K562 (cell line): ENCODE measurements around the gene SLC2A10. TPM values are rescaled to one million over a fixed set of nuclear protein-coding genes. Genes with fewer than 3 reads are reported as not detected.

ENCODE experiments used
- BCL6 ChIP-seq: fragments of 250-450 bp; sonication (Bioruptor Pico); IDR thresholded peaks from 2 replicates; pipeline ENCODE4 v1.4.0; 2020
- BDP1 ChIP-seq: IDR thresholded peaks from 3 replicates; pipeline ENCODE4 v1.6.1; 2011; ENCODE audit not compliant: insufficient read length, insufficient read depth
- BHLHE40 ChIP-seq: IDR thresholded peaks from 2 replicates; pipeline ENCODE4 v1.6.1; 2011; ENCODE audit warnings: low read length, improper control_type of control experiment
- CEBPG ChIP-seq, 3 experiments: fragments of 200-800 bp in 1 of 3; sonication (Bioruptor generic) in 1 of 3; sonication (generic) in 1 of 3; formaldehyde crosslinking in 1 of 3; IDR thresholded peaks in 2 of 3; conservative IDR thresholded peaks in 1 of 3; 2 replicates each; pipeline versions ENCODE4 v1.6.1 to v1.8.0; 2016 to 2022; ENCODE audit warnings: missing compliant biosample characterization in 2 of 3, missing genetic modification characterization in 2 of 3, mild to moderate bottlenecking in 1 of 3, missing genetic modification reagents in 1 of 3
- CHD1 ChIP-seq: fragments of 200-600 bp; sonication (generic); IDR thresholded peaks from one replicate; pipeline ENCODE4 v1.6.1; 2012; ENCODE audit warnings: mild to moderate bottlenecking, moderate library complexity, low read length, inconsistent platforms
- ELF1 ChIP-seq: fragments of 200-800 bp; sonication (Bioruptor generic); IDR thresholded peaks from 2 replicates; pipeline ENCODE4 v1.6.1; 2016; ENCODE audit warnings: missing genetic modification characterization, missing compliant biosample characterization
- ELF2 ChIP-seq: fragments of 250-450 bp; sonication (Bioruptor Pico); IDR thresholded peaks from 2 replicates; pipeline ENCODE4 v1.5.0; 2021; ENCODE audit warnings: mild to moderate bottlenecking
- ESRRA ChIP-seq: fragments of 450-650 bp; IDR thresholded peaks from 2 replicates; pipeline ENCODE4 v1.6.1; 2014; ENCODE audit warnings: low read depth, mild to moderate bottlenecking, moderate library complexity, borderline replicate concordance
- HDAC1 ChIP-seq, 2 experiments: fragments of 450-650 bp; IDR thresholded peaks; 2 replicates each; pipeline ENCODE4 v1.6.1; 2016 to 2017; ENCODE audit warnings: inconsistent platforms in 1 of 2, mild to moderate bottlenecking in 1 of 2, moderate library complexity in 1 of 2
- HEY1 ChIP-seq: fragments of 250-450 bp; sonication (Bioruptor Pico); IDR thresholded peaks from 2 replicates; pipeline ENCODE4 v1.5.0; 2020; ENCODE audit warnings: mild to moderate bottlenecking, moderate library complexity, borderline replicate concordance
- HMGN3 ChIP-seq: IDR thresholded peaks from 2 replicates; pipeline ENCODE4 v1.6.1; 2011; ENCODE audit warnings: borderline replicate concordance, low read depth, mild to moderate bottlenecking, mixed read lengths, low read length; ENCODE audit not compliant: insufficient read length; ENCODE audit errors: extremely low read depth
- HNRNPLL ChIP-seq: fragments of 200-400 bp; formaldehyde crosslinking; IDR thresholded peaks from 2 replicates; pipeline ENCODE4 v1.6.1; 2017; ENCODE audit warnings: low read length, low read depth, mild to moderate bottlenecking; ENCODE audit not compliant: poor library complexity, severe bottlenecking
- KDM5B ChIP-seq: fragments of 200-600 bp; sonication (generic); IDR thresholded peaks from 2 replicates; pipeline ENCODE4 v1.6.1; 2012; ENCODE audit warnings: low read depth, mild to moderate bottlenecking, moderate library complexity, low read length, control low read depth, inconsistent platforms; ENCODE audit not compliant: insufficient replicate concordance
- MEIS2 ChIP-seq: fragments of 450-650 bp; IDR thresholded peaks from 2 replicates; pipeline ENCODE4 v1.6.1; 2014; ENCODE audit warnings: mild to moderate bottlenecking; ENCODE audit not compliant: partially characterized antibody
- NCOR1 ChIP-seq: fragments of 450-650 bp; IDR thresholded peaks from 2 replicates; pipeline ENCODE4 v1.6.1; 2016; ENCODE audit warnings: mild to moderate bottlenecking, moderate library complexity
- NFIX ChIP-seq: fragments of 250-450 bp; sonication (Bioruptor Pico); IDR thresholded peaks from 2 replicates; pipeline ENCODE4 v1.4.0; 2020; ENCODE audit warnings: low read depth, mild to moderate bottlenecking, moderate library complexity
- NR2C2 ChIP-seq, 2 experiments: fragments of 200-800 bp in 1 of 2; sonication (Bioruptor generic) in 1 of 2; sonication (generic) in 1 of 2; formaldehyde crosslinking in 1 of 2; IDR thresholded peaks; 2 replicates each; pipeline versions ENCODE4 v1.6.1 to v1.8.0; 2016 to 2022; ENCODE audit warnings: mild to moderate bottlenecking in 1 of 2, missing compliant biosample characterization in 1 of 2, missing genetic modification characterization in 1 of 2, missing genetic modification reagents in 1 of 2
- POLR2AphosphoS2 ChIP-seq: IDR thresholded peaks from 2 replicates; pipeline ENCODE4 v1.6.1; 2012; ENCODE audit warnings: low read length, improper control_type of control experiment
- POLR2AphosphoS5 ChIP-seq: IDR thresholded peaks from 2 replicates; pipeline ENCODE4 v1.6.1; 2011; ENCODE audit warnings: mild to moderate bottlenecking, low read depth, low read length, moderate library complexity; ENCODE audit not compliant: control insufficient read depth, insufficient read depth
- POLR2H ChIP-seq: IDR thresholded peaks from 2 replicates; pipeline ENCODE4 v1.6.1; 2016; ENCODE audit warnings: missing genetic modification characterization, low read depth, mild to moderate bottlenecking, control low read depth, missing compliant biosample characterization, moderate library complexity
- SMAD1 ChIP-seq: fragments of 150-350 bp; IDR thresholded peaks from 2 replicates; pipeline ENCODE4 v1.6.1; 2014; ENCODE audit warnings: low read length, low read depth; ENCODE audit not compliant: partially characterized antibody
- SMARCC2 ChIP-seq: fragments of 450-650 bp; IDR thresholded peaks from 2 replicates; pipeline ENCODE4 v1.6.1; 2017; ENCODE audit warnings: antibody characterized with exemption, moderate library complexity, mild to moderate bottlenecking, low read depth
- SOX6 ChIP-seq: fragments of 450-650 bp; IDR thresholded peaks from 2 replicates; pipeline ENCODE4 v1.6.1; 2014; ENCODE audit warnings: mild to moderate bottlenecking
- SRSF1 ChIP-seq: fragments of 200-400 bp; formaldehyde crosslinking; IDR thresholded peaks from 2 replicates; pipeline ENCODE4 v1.6.1; 2017; ENCODE audit warnings: mild to moderate bottlenecking, low read depth, low read length, moderate library complexity
- TAF7 ChIP-seq: fragments of 450-650 bp; IDR thresholded peaks from 2 replicates; pipeline ENCODE4 v1.6.1; 2016; ENCODE audit warnings: missing genetic modification characterization, missing compliant biosample characterization
- TBP ChIP-seq: optimal IDR thresholded peaks from 2 replicates; pipeline ENCODE3; 2011; ENCODE audit warnings: low read depth, low read length, improper control_type of control experiment
- polyA plus RNA-seq, 8 experiments: library from polyadenylated mRNA; depleted of rRNA in 4 of 8; stranded (reverse) in 5 of 8; unstranded in 3 of 8; fragments of >200 nt; fragmentation: Nextera tagmentation in 2 of 8; fragmentation: Illumina TruSeq in 1 of 8; extraction: Ambion mirVana in 2 of 8; extraction: Trizol in 1 of 8; gene quantifications; 2 replicates each; pipeline versions ENCODE4 v1.2.1 to v1.2.3, GENCODE V29; 2011 to 2014; ENCODE audit warnings: inconsistent platforms in 1 of 8, missing spikeins in 1 of 8
- total RNA-seq, 7 experiments: library from RNA; depleted of rRNA in 6 of 7; stranded (reverse); fragments of >200 nt in 6 of 7; fragmentation: Illumina TruSeq in 2 of 7; extraction: Trizol in 2 of 7; gene quantifications; 2 replicates each; pipeline versions ENCODE4 v1.2.1 to v1.2.3, GENCODE V29; 2011 to 2021; ENCODE audit warnings: low replicate concordance in 1 of 7
- TF ChIP-seq, protein P1 (sequence below), 2 experiments: IDR thresholded peaks; 2 replicates each; pipeline ENCODE4 v1.6.1; 2012; ENCODE audit warnings: improper control_type of control experiment in 2 of 2, low read depth in 2 of 2, low read length in 2 of 2, borderline replicate concordance in 1 of 2

Gene SLC2A10
- total and polyA plus RNA-seq, 9 of the 15 experiments (the other 6 are each of a cell fraction or from before 2014, with no cell fraction given) = 0.01 to 1.8 (median 0.10) TPM

DNA sequence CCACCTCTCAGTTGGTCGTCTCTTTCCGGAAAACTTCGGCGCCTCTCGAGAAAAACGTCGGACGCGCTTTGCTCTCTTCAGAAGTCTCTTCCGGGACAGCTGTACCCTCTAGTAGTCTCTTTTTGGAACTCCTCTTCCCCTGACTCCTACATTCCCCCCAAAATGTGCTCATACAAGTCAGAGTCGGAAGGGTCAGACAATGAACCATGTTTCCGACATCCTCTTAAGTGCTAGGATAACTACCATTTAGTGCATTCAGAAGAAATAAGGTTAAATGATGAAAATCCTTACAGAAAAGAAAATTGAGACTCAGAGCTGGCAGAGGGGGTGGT lies 19.7 kb upstream of the SLC2A10 start (continued):
- TF ChIP-seq, protein P1, sequence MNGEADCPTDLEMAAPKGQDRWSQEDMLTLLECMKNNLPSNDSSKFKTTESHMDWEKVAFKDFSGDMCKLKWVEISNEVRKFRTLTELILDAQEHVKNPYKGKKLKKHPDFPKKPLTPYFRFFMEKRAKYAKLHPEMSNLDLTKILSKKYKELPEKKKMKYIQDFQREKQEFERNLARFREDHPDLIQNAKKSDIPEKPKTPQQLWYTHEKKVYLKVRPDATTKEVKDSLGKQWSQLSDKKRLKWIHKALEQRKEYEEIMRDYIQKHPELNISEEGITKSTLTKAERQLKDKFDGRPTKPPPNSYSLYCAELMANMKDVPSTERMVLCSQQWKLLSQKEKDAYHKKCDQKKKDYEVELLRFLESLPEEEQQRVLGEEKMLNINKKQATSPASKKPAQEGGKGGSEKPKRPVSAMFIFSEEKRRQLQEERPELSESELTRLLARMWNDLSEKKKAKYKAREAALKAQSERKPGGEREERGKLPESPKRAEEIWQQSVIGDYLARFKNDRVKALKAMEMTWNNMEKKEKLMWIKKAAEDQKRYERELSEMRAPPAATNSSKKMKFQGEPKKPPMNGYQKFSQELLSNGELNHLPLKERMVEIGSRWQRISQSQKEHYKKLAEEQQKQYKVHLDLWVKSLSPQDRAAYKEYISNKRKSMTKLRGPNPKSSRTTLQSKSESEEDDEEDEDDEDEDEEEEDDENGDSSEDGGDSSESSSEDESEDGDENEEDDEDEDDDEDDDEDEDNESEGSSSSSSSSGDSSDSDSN (IDR thresholded peaks at IDR 0.05; ENCODE audit: borderline replicate concordance in 1 of 2, low read depth in 2 of 2, low read length in 2 of 2) = no peak
- TF ChIP-seq POLR2AphosphoS5 (peak; percentile 60; the same call in 1 of the 2 replicates), SMAD1 (peak; percentile 37), SOX6 (no peak), KDM5B (peak; percentile 35), ESRRA (no peak), HNRNPLL (no peak), SRSF1 (no peak), CEBPG (CRISPR knock-in tag; IDR thresholded peaks at IDR 0.05) (no peak), CEBPG (tag; conservative IDR thresholded peaks at IDR 0.05 in 1 of 2, IDR thresholded peaks at IDR 0.05 in 1 of 2) (no peak), NCOR1 (no peak), BCL6 (no peak), BHLHE40 (no peak), NFIX (CRISPR knock-in tag) (no peak), ELF2 (CRISPR knock-in tag) (peak; percentile 71; the same call in 1 of the 2 replicates), POLR2H (tag) (peak; percentile 93), ELF1 (tag) (peak; percentile 87), SMARCC2 (no peak), TBP (peak; percentile 42), CHD1 (no peak), TAF7 (tag) (peak; percentile 37; the same call in 1 of the 2 replicates), HDAC1 (IDR thresholded peaks at IDR 0.05) (0 out of 4 replicates have a peak, but pooled peaks of 1 of the 2 experiments have one; percentile 9), HMGN3 (no peak), HEY1 (CRISPR knock-in tag) (peak; percentile 80; the same call in 1 of the 2 replicates), BDP1 (no peak), MEIS2 (no peak), POLR2AphosphoS2 (0 out of 2 replicates have a peak, but pooled peaks have one; percentile 53), NR2C2 (CRISPR knock-in tag; IDR thresholded peaks at IDR 0.05) (no peak), NR2C2 (tag; IDR thresholded peaks at IDR 0.05) (peak; percentile 53; the same call in 1 of the 2 replicates)
